Hepatocyte (in vitro differentiated cells): Measurements from ENCODE around the gene CRBN.

Experiments used
- CTCF ChIP-seq: fragments of 200-600 bp; sonication (generic); IDR thresholded peaks from 2 replicates; pipeline ENCODE4 v1.5.1; 2016; ENCODE audit warnings: antibody characterized with exemption, mild to moderate bottlenecking; ENCODE audit not compliant: poor library complexity
- EZH2 ChIP-seq: fragments of 200-600 bp; sonication (generic); IDR thresholded peaks from 2 replicates; pipeline ENCODE4 v1.6.1; 2016; ENCODE audit warnings: antibody characterized with exemption, mild to moderate bottlenecking, borderline replicate concordance

DNA sequence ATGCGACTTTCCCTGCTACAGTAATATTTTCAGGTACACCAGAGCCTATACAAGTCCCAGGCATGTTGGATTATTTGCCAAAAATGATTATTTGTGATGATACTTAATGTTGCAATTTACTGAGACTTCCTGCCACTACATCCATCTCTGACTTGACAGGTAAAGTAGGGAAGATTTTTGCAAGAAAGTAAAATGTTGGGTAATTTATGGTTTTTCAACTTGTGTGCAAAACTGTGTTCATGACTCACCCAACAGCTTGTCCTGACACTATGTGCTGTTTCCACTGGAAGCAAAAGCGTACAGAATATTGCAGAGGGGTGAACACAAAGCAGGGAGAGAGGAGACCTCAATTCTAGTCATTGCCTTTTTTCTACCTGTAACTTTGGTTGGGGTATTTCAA lies 5.4 kb upstream of the CRBN start:
- no peak for TF ChIP-seq CTCF
- TF ChIP-seq EZH2 = no peak
